Measurements from ENCODE around the gene DENND2A.

- TF ChIP-seq POLR2AphosphoS5 (IDR thresholded peaks at IDR 0.05; ENCODE audit: low read depth, low read length), result no peak
- no peak for TF ChIP-seq POLR2A (IDR thresholded peaks at IDR 0.05; ENCODE audit: low read depth, low read length)
Observed at GRCh38 chr7:140645166-140645900, 4.7 kb upstream of the DENND2A start.
